ENCODE measurements around the gene MTCL3.

- TF ChIP-seq POLR2A (IDR thresholded peaks at IDR 0.05) = no peak
- TF ChIP-seq CTCF (IDR thresholded peaks at IDR 0.05) = no peak
- TF ChIP-seq POLR2AphosphoS5 (IDR thresholded peaks at IDR 0.05) = no peak
These were observed 56.1 kb downstream of the MTCL3 start for GRCh38 chr6:127463056-127463455.

Measured in breast epithelium (tissue), 3 donors.